ENCODE data around the gene TXNDC11. TPM values are rescaled to one million over a fixed set of nuclear protein-coding genes. Genes with fewer than 3 reads are reported as not detected.

The TXNDC11 gene
- polyA plus RNA-seq, 4 donors: 27.6 to 42.1 (median 40.2) TPM

DNA sequence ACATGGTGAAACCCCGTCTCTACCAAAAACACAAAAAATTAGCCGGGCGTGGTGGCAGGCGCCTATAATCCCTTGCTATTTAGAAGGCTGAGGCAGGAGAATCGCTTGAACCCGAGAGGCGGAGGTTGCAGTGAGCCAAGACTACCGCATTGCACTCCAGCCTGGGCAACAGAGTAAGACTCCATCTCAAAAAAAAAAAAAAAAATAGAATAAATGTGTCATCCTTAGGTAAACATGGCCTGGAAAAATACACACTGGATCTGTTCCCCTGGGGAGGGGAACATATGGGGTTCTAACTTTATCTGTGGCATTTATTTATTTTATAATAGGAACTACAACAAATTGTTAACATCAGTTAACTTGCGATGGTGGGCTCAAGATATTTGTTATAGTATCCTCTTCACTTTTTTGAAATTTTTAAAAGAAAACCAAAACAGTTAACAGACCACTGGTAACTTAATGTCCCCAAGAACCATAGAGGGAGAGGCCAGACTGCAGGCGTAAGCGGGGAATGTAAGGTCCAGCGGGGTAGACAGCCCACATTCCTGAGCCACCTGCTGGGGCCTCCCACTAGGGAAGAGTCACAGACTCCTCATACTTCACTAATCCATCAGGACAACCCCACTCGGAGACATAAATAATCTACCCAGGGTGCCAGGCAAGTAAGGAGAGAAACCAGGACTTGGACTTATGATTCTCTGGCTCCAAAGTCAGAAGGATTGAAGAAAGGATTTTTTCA lies 12.5 kb upstream of the TXNDC11 start:
- no peak for DNase-seq (ENCODE audit: low read depth in 4 of 4, low spot score in 3 of 4)

GRCh38 chr16:11752856-11753255 lies 10.2 kb upstream of the TXNDC11 start:
- DNase-seq (ENCODE audit: low read depth in 4 of 4, low spot score in 3 of 4): no peak

DNA sequence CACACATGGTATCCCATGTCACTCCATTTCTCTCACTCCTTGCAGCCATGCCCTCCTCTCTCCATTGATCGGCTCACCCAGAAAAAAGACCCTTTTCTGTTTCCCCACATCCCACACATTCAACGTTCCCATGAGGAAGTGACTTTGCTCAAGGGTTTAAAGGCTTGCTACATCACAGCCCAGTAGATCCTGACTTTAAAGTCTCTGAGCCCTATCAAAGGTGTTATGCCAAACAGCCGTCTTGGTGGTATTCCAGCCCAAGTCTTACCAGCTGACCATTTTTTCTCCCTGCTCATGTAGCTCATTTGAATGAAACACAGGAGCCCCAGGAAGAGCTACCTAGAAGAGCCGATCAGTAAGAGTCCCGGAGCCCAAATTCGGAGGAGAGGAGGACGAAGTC lies 7.4 kb upstream of the TXNDC11 start:
- no peak for DNase-seq (ENCODE audit: low read depth in 4 of 4, low spot score in 3 of 4)

DNA sequence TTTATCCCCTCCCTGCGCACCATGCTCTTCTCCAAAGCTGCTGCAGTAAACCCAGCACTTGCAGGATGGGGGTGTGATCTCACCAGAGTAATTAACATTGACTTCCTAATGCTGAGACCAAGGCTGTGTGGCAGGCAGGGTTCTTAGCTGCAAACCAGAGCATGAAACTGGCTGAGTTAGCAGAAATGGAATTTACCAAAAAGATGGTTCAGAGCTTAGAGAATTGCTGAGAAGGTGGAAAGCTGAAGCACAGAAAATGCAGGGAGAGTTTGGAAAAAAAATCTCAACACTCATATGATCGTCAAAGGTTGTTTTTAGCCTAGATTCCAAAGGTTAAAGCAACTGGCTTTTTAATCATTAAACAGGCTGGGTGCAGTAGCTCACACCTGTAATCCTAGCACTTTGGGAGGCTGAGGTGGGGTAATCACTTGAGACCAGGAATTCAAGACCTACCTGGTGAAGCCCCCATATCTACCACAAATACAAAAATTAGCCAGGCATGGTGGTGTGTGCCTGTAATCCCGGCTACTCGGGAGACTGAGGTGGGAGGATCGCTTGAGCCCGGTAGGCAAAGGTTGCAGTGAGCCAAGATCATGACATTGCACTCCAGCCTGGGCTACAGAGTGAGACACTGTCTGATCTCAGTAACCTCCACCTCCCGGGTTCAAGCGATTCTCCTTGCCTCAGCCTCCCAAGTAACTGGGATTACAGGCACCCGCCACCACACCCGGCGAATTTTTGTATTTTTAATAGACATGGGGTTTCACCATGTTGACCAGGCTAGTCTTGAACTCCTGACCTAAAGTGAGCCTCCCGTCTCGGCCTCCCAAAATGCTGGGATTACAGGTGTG lies 6.0 kb upstream of the TXNDC11 start:
- no peak for DNase-seq (ENCODE audit: low read depth in 4 of 4, low spot score in 3 of 4)

DNA sequence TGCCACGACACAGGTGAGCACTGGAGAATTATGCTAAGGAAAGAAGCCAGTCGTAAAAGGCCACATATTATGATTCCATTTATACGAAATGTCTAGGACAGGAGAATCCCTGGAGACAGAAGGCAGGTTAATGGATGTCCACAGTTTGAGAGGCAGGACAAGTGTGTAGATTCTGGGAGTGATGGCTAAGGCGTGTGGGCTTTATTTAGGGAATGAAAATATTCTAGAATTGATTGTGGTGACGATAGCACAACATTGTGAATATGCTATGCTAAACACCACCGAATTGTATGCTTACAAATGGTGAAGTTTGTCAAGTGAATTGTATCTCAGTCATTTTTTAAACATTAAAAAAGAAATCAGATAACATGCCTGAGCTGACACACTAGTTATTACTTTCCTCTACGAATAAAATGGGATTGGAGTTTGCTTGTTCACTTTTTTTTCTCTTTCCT lies 5.3 kb upstream of the TXNDC11 start:
- DNase-seq (ENCODE audit: low read depth in 4 of 4, low spot score in 3 of 4): no peak

DNA sequence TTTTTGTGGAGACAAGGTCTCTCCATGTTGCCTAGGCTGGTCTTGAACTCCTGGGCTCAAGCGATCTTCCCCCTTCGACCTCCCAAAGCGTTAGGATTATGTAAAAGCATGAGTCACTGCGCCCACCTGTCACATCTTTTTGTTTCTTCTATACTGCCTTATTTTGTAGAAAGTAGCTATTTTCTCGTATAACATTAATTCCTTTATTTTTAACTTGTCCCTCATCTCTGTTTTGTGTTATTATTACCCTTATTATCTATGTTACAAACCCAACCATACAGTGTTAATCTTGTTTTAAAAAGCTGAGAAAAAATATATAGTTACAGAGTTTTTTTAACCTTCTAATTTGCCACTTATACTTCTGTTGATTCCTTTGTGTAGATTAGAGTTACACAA lies 1.4 kb upstream of the TXNDC11 start:
- no peak for DNase-seq (ENCODE audit: low read depth in 4 of 4, low spot score in 3 of 4)

GRCh38 chr16:11743308-11744074 lies 834 bp upstream of the TXNDC11 start:
- no peak for DNase-seq (ENCODE audit: low read depth in 4 of 4, low spot score in 3 of 4)

DNA sequence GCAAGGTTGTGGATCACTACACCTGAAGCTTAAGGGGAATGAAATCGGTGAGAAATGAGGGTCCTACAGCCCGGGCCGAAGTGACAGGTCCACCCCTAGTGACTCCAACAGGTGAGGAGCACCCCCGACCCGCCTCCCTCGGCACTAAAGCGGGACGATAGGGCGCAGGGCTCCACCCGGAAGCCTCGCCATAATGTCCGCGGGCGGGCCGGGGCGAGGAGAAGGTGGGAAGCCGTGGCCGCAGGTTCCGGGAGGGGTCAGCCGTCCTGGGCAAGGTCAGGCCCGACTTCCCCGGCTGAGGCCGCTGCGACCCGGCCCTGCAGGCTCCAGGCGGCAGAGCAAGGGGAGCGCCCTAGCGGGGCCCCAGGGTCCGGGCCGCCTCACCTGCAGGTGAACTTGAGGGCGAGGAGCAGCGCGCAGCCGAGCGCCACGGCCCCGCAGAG lies 543 bp downstream of the TXNDC11 start:
- DNase-seq (ENCODE audit: low read depth in 4 of 4, low spot score in 3 of 4): no peak

GRCh38 chr16:11740567-11740966 lies 2.1 kb downstream of the TXNDC11 start:
- no peak for DNase-seq (ENCODE audit: low read depth in 4 of 4, low spot score in 3 of 4)

GRCh38 chr16:11738742-11739544 lies 3.7 kb downstream of the TXNDC11 start:
- DNase-seq (ENCODE audit: low read depth in 4 of 4, low spot score in 3 of 4): no peak

- no peak for DNase-seq (ENCODE audit: low read depth in 4 of 4, low spot score in 3 of 4)
Observed at GRCh38 chr16:11737713-11738112, 4.9 kb downstream of the TXNDC11 start.

DNA sequence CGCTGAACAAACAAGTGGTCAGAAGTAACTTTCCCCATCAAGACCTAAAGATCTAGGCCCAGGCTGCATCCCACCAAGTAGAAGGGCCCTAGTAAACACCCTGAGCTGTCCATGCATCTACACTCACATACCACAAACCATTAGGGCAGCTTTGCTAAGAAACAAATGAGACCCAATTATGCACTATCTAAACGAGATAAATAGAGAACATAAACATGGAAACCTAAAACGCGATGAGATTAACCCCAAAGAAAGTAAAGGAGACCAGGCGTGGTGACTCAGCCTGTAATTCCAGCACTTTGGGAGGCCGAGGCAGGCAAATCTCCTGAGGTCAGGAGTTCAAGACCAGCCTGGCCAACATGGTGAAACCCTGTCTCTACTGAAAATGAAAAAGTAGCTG lies 5.8 kb downstream of the TXNDC11 start:
- no peak for DNase-seq (ENCODE audit: low read depth in 4 of 4, low spot score in 3 of 4)

GRCh38 chr16:11735787-11736186 lies 6.9 kb downstream of the TXNDC11 start:
- DNase-seq (ENCODE audit: low read depth in 4 of 4, low spot score in 3 of 4): no peak

DNA sequence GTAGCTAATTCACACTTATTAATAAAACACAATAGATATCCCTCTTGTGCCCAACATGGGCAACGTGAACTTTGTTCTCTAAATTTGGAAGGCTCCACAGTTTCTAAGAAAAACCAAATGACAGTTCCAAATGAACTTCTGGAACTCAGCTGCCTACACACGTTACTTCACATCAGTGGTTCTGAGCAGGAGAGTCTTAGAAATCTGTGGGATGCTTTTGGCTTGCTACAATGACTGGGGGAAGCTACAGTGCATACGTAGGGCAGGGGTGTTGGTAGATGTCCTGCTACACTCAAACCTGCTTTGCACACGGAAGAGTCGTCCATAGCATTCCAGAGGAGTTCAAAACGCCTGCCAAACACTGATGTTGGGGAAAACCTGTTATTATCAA lies 8.0 kb downstream of the TXNDC11 start:
- DNase-seq (ENCODE audit: low read depth in 4 of 4, low spot score in 3 of 4): no peak

DNA sequence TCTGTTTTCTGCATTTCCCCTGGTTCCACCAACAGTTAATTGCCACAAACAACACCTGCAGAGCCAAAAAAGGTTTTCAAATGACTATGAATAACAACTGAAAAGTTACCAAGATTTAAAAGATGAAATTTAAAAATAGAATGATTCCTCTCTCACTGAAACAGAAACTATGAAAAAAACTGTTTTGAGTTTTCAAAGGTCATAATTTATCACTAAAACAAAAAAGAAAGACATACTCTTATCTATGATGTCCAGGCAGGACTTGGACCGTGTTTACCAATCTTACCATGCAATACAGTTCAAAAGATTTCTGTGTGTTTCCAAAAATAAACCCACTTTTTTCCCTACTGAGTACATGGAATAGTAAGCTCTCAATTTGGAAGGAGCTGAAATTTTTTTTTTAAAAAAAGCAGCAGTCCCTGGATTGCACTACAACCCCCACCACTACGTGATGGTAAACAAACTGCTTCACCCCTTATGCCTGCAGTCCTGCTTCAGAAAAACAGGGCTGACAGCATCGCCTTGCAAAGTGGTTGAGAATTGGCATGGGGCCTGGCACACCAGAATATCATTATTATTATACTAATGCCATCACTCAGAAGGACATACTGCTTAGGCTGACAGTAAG lies 8.5 kb downstream of the TXNDC11 start:
- DNase-seq (ENCODE audit: low read depth in 4 of 4, low spot score in 3 of 4): no peak

GRCh38 chr16:11731222-11731621 lies 11.4 kb downstream of the TXNDC11 start:
- DNase-seq (ENCODE audit: low read depth in 4 of 4, low spot score in 3 of 4): no peak

DNA sequence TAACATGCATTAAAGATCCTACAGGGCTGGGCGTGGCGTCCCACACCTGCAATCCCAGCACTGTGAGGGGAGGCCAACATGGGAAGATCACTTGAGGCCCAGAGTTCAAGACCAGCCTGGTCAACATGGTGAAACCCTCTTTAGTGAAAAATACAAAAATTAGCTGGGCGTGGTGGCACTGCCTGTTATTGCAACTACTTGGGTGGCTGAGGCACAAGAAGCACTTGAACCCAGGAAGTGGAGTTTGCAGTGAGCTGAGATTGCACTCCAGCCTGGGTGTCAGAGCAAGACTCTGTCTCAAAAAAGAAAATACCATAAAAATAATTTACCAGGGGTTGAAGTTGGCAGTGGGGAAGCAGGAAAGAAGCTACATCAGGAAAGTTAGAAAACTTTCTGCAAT lies 12.9 kb downstream of the TXNDC11 start:
- DNase-seq (ENCODE audit: low read depth in 4 of 4, low spot score in 3 of 4): no peak

GRCh38 chr16:11727796-11728543 lies 14.7 kb downstream of the TXNDC11 start:
- DNase-seq (ENCODE audit: low read depth in 4 of 4, low spot score in 3 of 4): no peak

- DNase-seq (ENCODE audit: low read depth in 4 of 4, low spot score in 3 of 4): no peak
Observed at GRCh38 chr16:11726008-11726407, 16.6 kb downstream of the TXNDC11 start.
